Stomach (tissue), 9 donors: Measurements from ENCODE around the gene GPC2. TPM values are rescaled to one million over a fixed set of nuclear protein-coding genes. Genes with fewer than 3 reads are reported as not detected.

Experiments
- DNase-seq, 2 donors: peaks; one replicate each; pipeline versions ENCODE4 v3.0.0 to v3.0.0-alpha.2; 2013 to 2019
- H3K27ac ChIP-seq, 5 donors: fragments of 200-600 bp in 4 of 5; sonication (generic) in 4 of 5; one replicate each; pipeline ENCODE4 v1.5.1; 2013 to 2019; ENCODE audit warnings: mild to moderate bottlenecking in 1 of 5, moderate library complexity in 1 of 5
- H3K27me3 ChIP-seq, 3 donors: fragments of 200-600 bp; sonication (generic); one replicate each; pipeline ENCODE4 v1.5.1; 2017 to 2019; ENCODE audit warnings: mixed run types in 1 of 3
- H3K36me3 ChIP-seq, 4 donors: fragments of 200-600 bp; sonication (generic); 1 replicate in 3 of 4; 2 replicates in 1 of 4; pipeline ENCODE4 v1.5.1; 2016 to 2019
- H3K4me1 ChIP-seq, 4 donors: fragments of 200-600 bp; sonication (generic); one replicate each; pipeline ENCODE4 v1.5.1; 2016 to 2019
- H3K4me3 ChIP-seq, 4 donors: fragments of 200-600 bp; sonication (generic) in 3 of 4; one replicate each; pipeline ENCODE4 v1.5.1; 2016 to 2019; ENCODE audit warnings: mild to moderate bottlenecking in 1 of 4
- H3K9me3 ChIP-seq, 4 donors: fragments of 200-600 bp; sonication (generic); one replicate each; pipeline ENCODE4 v1.5.1; 2016 to 2019
- EP300 ChIP-seq: sonication (generic); formaldehyde crosslinking; IDR thresholded peaks from one replicate; pipeline ENCODE4 v1.6.1; 2017; ENCODE audit warnings: antibody characterized with exemption
- POLR2A ChIP-seq, 4 donors: fragments of 450-650 bp; IDR thresholded peaks; one replicate each; pipeline ENCODE4 v1.6.1; 2016; ENCODE audit warnings: antibody characterized with exemption in 4 of 4, control low read depth in 2 of 4, mild to moderate bottlenecking in 1 of 4, moderate library complexity in 1 of 4
- POLR2AphosphoS5 ChIP-seq, 3 donors: sonication (generic); formaldehyde crosslinking; IDR thresholded peaks; one replicate each; pipeline ENCODE4 v1.6.1; 2016; ENCODE audit warnings: antibody characterized with exemption in 3 of 3
- WGBS, 5 donors: extraction: QIAGEN DNeasy Blood & Tissue Kit in 3 of 5; methylation state at CpG; one replicate each; pipeline versions ENCODE4 v1.1.5 to v1.1.7; 2013 to 2018; 5-methylcytosine and 5-hydroxymethylcytosine counted together
- intact Hi-C: fragments of 100-400 bp; cut with DNase I; formaldehyde crosslinking; loops from one replicate; pipeline ENCODE4 v1.15.1; 2023; ENCODE audit warnings: low total_unique reads
- polyA plus RNA-seq, 3 donors: library from polyadenylated mRNA; stranded (reverse); fragments of 200-250 nt; gene quantifications; one replicate each; pipeline ENCODE4 v1.2.3, GENCODE V29; 2013
- total RNA-seq, 5 donors: library from RNA; depleted of rRNA; stranded (reverse); fragments of >200 nt; gene quantifications; one replicate each; pipeline versions ENCODE4 v1.1.0 to v1.2.3, GENCODE V29; 2014 to 2016
- TF ChIP-seq, protein P1 (sequence below), 7 experiments: fragments of 450-650 bp in 4 of 7; fragments of 200-600 bp in 3 of 7; sonication (generic) in 3 of 7; IDR thresholded peaks; one replicate each; pipeline ENCODE4 v1.5.1; 2016 to 2019; ENCODE audit warnings: antibody characterized with exemption in 7 of 7, control low read depth in 2 of 7, mild to moderate bottlenecking in 1 of 7
- donor health status: healthy with polysubstance abuse.
- donor health status: Bipolar disorder and iron deficiency.
- donor health status: healthy.

The GPC2 gene
- total and polyA plus RNA-seq, 8 donors: 0.12 to 4.9 (median 1.0) TPM; not detected in 2

DNA sequence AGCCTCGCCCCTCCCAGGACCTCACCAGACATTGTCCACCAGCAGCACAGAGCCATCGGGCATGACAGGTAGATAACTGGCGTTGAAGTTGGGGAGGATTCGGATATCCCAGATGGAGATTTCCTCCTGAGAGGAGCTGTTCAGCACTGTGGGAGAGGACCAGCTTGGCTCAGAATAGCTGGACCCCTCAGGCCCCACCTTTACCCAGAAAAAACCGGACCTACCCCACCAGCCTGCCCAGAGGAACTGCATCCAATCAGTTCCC lies 20.2 kb downstream of the GPC2 start:
- H3K4me1 ChIP-seq: peaks cover 12 to 66% (median 50%) of the 10 kb centered on the region in 4 donors
- WGBS, 5 donors: 43 to 68% (median 58%) methylated on average over 5 of the region's 5 CpGs
- peak overlapping the region; percentile 52 to 93 (median 90) for H3K27ac ChIP-seq
- H3K27me3 ChIP-seq: no peaks in the 10 kb centered on the region
- H3K9me3 ChIP-seq: no peaks in the 10 kb centered on the region
- intact Hi-C loops: no loop called here
- peak overlapping the region in 3 of 4 donors; percentile 81 to 99 (median 86) for H3K4me3 ChIP-seq
- no peak for TF ChIP-seq POLR2A (IDR thresholded peaks at IDR 0.05)
- no peak for DNase-seq
- H3K36me3 ChIP-seq: peaks cover 31 to 53% (median 46%) of the 10 kb centered on the region in 4 donors

DNA sequence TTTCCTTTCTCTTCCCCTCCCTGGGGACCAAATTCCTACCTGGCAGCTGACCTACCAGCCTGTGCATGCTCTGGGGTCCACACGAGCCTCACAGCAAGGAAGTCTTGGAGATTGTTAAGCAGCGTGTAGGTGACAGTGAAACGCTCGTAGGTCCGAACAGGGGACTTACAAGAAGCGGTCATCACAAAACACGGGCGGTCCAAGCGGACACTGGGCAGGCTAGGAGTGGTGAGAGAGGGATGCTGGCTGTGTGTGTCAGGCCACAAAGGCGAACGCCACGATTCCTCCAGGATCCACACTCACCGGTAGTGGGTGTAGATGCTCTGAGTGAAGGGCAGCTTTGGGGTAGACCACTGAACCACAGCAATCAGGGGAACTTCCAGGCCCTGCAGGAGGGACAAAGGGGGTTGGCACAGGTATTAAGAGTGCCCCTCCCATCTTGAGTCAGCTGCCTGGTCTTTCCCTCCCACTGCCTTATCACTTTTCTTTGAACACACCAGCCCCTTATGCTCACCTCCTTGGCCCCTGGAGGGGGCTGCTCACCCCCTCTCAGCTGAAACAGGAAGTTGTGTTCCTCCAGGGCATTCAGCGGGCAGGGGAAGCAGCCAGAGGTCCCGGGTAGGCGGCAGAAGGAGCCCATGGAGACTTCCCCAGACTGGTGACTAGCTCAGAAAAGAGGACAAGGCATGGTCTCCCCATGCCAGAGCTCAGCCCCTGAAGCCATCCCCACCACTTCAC lies 20.7 kb downstream of the GPC2 start:
- Histone ChIP-seq H3K4me1 (peaks cover 12 to 71% (median 50%) of the 10 kb centered on the region in 4 donors), H3K9me3 (no peaks in the 10 kb centered on the region), H3K27me3 (no peaks in the 10 kb centered on the region), H3K4me3 (peak overlapping the region in 2 of 4 donors; percentile 86 to 99), H3K27ac (peak overlapping the region; percentile 52 to 93 (median 90)), H3K36me3 (peaks cover 31 to 58% (median 49%) of the 10 kb centered on the region in 4 donors)
- intact Hi-C loops: no loop called here
- peak in 1 of 2 donors; percentile 53 for DNase-seq
- no peak for TF ChIP-seq POLR2AphosphoS5 (IDR thresholded peaks at IDR 0.05)
- TF ChIP-seq, protein P1, sequence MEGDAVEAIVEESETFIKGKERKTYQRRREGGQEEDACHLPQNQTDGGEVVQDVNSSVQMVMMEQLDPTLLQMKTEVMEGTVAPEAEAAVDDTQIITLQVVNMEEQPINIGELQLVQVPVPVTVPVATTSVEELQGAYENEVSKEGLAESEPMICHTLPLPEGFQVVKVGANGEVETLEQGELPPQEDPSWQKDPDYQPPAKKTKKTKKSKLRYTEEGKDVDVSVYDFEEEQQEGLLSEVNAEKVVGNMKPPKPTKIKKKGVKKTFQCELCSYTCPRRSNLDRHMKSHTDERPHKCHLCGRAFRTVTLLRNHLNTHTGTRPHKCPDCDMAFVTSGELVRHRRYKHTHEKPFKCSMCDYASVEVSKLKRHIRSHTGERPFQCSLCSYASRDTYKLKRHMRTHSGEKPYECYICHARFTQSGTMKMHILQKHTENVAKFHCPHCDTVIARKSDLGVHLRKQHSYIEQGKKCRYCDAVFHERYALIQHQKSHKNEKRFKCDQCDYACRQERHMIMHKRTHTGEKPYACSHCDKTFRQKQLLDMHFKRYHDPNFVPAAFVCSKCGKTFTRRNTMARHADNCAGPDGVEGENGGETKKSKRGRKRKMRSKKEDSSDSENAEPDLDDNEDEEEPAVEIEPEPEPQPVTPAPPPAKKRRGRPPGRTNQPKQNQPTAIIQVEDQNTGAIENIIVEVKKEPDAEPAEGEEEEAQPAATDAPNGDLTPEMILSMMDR (IDR thresholded peaks at IDR 0.05): no peak
- no peak for TF ChIP-seq EP300
- no peak for TF ChIP-seq POLR2A (IDR thresholded peaks at IDR 0.05)
- WGBS, 5 donors: 71 to 78% (median 72%) methylated on average over 16 of the region's 16 CpGs

DNA sequence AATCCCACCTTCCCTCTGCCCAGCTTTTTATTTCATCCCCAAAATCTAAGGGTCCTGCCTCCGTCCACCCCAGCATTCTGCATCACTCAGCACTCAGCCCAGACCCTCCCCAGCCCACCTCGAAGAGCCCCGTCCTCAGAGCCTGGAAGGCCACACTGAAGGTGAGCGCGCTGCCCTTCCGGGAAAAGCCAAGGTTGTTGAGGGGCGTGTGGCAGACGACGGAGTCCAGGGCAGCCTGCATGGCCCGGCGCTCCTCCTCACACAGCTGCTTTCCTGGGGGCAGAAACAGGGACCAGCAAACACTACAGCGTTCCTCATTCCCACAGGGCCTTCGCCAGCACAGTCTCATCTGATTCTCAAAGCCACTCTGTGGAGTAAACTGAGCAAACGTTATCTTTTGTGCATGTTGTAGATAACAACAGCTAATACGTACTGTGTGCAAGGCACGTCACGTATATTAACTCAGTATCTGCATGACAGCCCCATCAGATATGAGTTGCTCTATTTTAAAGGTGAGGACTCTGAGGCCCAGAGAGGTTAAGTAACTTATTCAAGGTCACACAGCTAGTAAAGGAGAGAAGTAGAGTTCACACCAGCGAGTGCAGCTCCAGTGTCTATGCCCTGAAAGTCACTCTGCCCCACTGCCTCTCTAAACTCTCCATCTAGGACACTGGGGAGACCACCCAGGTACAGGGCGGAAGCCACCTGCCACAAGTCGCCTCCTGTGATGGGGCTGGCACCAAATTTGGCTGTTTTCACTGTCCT lies 21.4 kb downstream of the GPC2 start:
- TF ChIP-seq, protein P1 (IDR thresholded peaks at IDR 0.05): no peak
- TF ChIP-seq POLR2AphosphoS5 (IDR thresholded peaks at IDR 0.05) (no peak), EP300 (no peak), POLR2A (IDR thresholded peaks at IDR 0.05) (no peak)
- H3K4me1 ChIP-seq: peaks cover 12 to 79% (median 52%) of the 10 kb centered on the region in 4 donors
- no peak overlapping the region for H3K4me3 ChIP-seq
- H3K27ac ChIP-seq: peak overlapping the region in 4 of 5 donors; percentile 54 to 91 (median 73)
- intact Hi-C loops: no loop called here
- 58 to 75% (median 62%) methylated on average over 20 of the region's 20 CpGs for WGBS, 5 donors
- H3K36me3 ChIP-seq: peaks cover 31 to 63% (median 51%) of the 10 kb centered on the region in 4 donors
- no peaks in the 10 kb centered on the region for H3K27me3 ChIP-seq
- no peaks in the 10 kb centered on the region for H3K9me3 ChIP-seq
- no peak for DNase-seq

DNA sequence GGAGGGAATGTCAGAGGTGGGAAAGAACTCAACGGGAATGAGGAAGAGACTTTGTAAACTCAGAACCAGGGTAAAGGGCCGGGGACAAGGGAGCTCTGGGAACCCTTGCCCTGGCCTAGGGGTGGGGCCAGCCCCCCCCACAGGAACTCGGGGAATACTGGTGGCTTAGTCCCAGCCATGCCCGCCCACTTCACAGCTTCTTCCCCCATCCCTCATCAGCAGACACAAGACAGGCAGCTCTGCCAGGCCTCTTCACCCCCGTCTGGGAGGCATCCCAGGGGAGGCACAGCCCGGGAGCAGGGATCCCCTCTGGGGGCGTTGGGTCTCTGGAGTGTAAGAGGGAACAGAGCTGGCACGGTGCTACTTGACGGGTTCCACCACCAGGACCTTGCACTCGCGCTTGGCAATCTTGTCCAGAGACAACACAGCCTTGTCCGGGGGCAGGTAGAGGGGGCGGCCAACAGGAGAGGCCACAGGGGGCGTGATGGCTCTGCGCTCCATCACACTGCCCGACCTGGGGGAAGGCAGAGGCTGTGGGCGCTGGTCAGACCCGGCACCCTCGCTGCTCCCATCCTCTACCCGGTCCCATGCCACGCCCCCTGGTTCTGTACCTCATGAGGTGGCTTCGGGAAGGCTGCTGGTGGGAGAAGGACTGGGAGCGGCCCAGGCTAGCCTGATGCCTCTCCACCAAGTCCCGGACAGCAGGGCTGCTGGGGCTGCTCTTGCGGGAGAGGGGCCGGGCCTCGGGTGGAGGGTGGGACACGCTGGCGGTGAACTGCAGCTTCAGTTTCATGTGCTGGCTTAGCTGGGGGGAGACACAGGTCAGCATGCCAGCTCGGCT lies 22.3 kb downstream of the GPC2 start:
- H3K27ac ChIP-seq: peak overlapping the region; percentile 26 to 65 (median 54)
- peaks cover 31 to 63% (median 51%) of the 10 kb centered on the region in 4 donors for H3K36me3 ChIP-seq
- 61 to 71% (median 69%) methylated on average over 23 to 30 of the region's 30 CpGs for WGBS, 5 donors
- H3K4me3 ChIP-seq: no peak overlapping the region
- peak in 1 of 2 donors; percentile 64 for DNase-seq
- H3K4me1 ChIP-seq: peaks cover 15 to 87% (median 61%) of the 10 kb centered on the region in 4 donors
- TF ChIP-seq POLR2AphosphoS5 (IDR thresholded peaks at IDR 0.05): no peak
- TF ChIP-seq, protein P1 (IDR thresholded peaks at IDR 0.05): no peak
- no peak for TF ChIP-seq POLR2A (IDR thresholded peaks at IDR 0.05)
- no peak for TF ChIP-seq EP300
- no peaks in the 10 kb centered on the region for H3K27me3 ChIP-seq
- intact Hi-C loops: no loop called here
- no peaks in the 10 kb centered on the region for H3K9me3 ChIP-seq
